CD4-positive, alpha-beta memory T cell (primary cell): ENCODE measurements around the gene FADD. TPM values are rescaled to one million over a fixed set of nuclear protein-coding genes. Genes with fewer than 3 reads are reported as not detected.

Source experiments
- CTCF ChIA-PET: fragments of 350-600 bp; sonication (Branson Sonifier 250); formaldehyde crosslinking; loops from one replicate; lab custom pipeline; 2021; ENCODE audit warnings: inconsistent platforms; ENCODE audit not compliant: partially characterized antibody; lab: Charles Lee
- POLR2A ChIA-PET: fragments of 350-600 bp; sonication (Branson Sonifier 250); formaldehyde crosslinking; loops from one replicate; lab custom pipeline; 2021; ENCODE audit not compliant: partially characterized antibody; lab: Charles Lee
- DNase-seq, 5 donors: peaks; one replicate each; pipeline versions ENCODE4 v3.0.0 to v3.0.0-alpha.2; 2020 to 2022; ENCODE audit warnings: mixed read lengths in 1 of 5
- H3K27ac ChIP-seq: one replicate; pipeline ENCODE4 v1.7.0; 2013; ENCODE audit warnings: low read depth, low read length
- H3K27me3 ChIP-seq: 2 replicates; pipeline ENCODE4 v1.7.0; 2013; ENCODE audit warnings: mild to moderate bottlenecking, low read length, moderate library complexity; ENCODE audit not compliant: insufficient read depth
- H3K36me3 ChIP-seq: 2 replicates; pipeline ENCODE4 v1.7.0; 2013; ENCODE audit warnings: mild to moderate bottlenecking, low read length, moderate library complexity; ENCODE audit not compliant: insufficient read depth
- H3K4me1 ChIP-seq: 2 replicates; pipeline ENCODE4 v1.7.0; 2013; ENCODE audit warnings: mild to moderate bottlenecking, low read length, moderate library complexity; ENCODE audit not compliant: insufficient read depth
- H3K4me3 ChIP-seq, 2 donors: one replicate each; pipeline ENCODE4 v1.7.0; 2013; ENCODE audit warnings: low read length in 2 of 2, mild to moderate bottlenecking in 1 of 2
- H3K9me3 ChIP-seq, 2 donors: one replicate each; pipeline ENCODE4 v1.7.0; 2013; ENCODE audit warnings: low read length in 2 of 2, control low read depth in 1 of 2; ENCODE audit not compliant: control insufficient read depth in 1 of 2
- H3K27ac Mint-ChIP-seq, 7 donors: one replicate each; pipeline ENCODE4 v1.8.0; 2020 to 2021; ENCODE audit warnings: mixed read lengths in 7 of 7, mild to moderate bottlenecking in 6 of 7, inconsistent platforms in 3 of 7, moderate library complexity in 3 of 7
- H3K27me3 Mint-ChIP-seq, 2 donors: one replicate each; pipeline ENCODE4 v1.8.0; 2020 to 2021; ENCODE audit warnings: mixed read lengths in 2 of 2
- H3K36me3 Mint-ChIP-seq, 2 donors: one replicate each; pipeline ENCODE4 v1.8.0; 2020 to 2021; ENCODE audit warnings: mixed read lengths in 2 of 2, inconsistent platforms in 1 of 2, mild to moderate bottlenecking in 1 of 2
- H3K4me1 Mint-ChIP-seq, 4 donors: one replicate each; pipeline ENCODE4 v1.8.0; 2020 to 2021; ENCODE audit warnings: mixed read lengths in 4 of 4, mild to moderate bottlenecking in 1 of 4
- H3K4me3 Mint-ChIP-seq, 8 donors: one replicate each; pipeline ENCODE4 v1.8.0; 2020 to 2021; ENCODE audit warnings: mixed read lengths in 8 of 8, mild to moderate bottlenecking in 7 of 8, moderate library complexity in 6 of 8, inconsistent platforms in 3 of 8
- H3K9me3 Mint-ChIP-seq, 8 donors: one replicate each; pipeline ENCODE4 v1.8.0; 2020 to 2021; ENCODE audit warnings: mixed read lengths in 8 of 8, mild to moderate bottlenecking in 5 of 8, inconsistent platforms in 3 of 8, moderate library complexity in 1 of 8
- intact Hi-C: fragments of 100-400 bp; cut with micrococcal nuclease; formaldehyde crosslinking; loops from one replicate; pipeline ENCODE4 v1.15.1; 2023
- polyA plus RNA-seq, 2 donors: library from polyadenylated mRNA; unstranded; fragments of 300-500 nt; fragmentation: Illumina TruSeq; gene quantifications; one replicate each; pipeline ENCODE4 v1.2.3, GENCODE V29; 2021
- total RNA-seq, 2 experiments: library from RNA; stranded (reverse); gene quantifications; one replicate each; pipeline ENCODE4 v1.2.3, GENCODE V29; 2021

Gene FADD
- total and polyA plus RNA-seq, 4 experiments from 2014 or later: 19.2 to 48.0 (median 34.2) TPM

GRCh38 chr11:70170596-70171210, 32.4 kb upstream of the FADD start:
- no peaks in the 10 kb centered on the region for H3K4me1 Mint-ChIP-seq

GRCh38 chr11:70173018-70173417, 30.1 kb upstream of the FADD start:
- CTCF ChIA-PET: no interaction called here
- Histone ChIP-seq H3K9me3 (no peaks in the 10 kb centered on the region), H3K36me3 (no peaks in the 10 kb centered on the region), H3K4me3 (no peak overlapping the region), H3K4me1 (no peaks in the 10 kb centered on the region), H3K27ac (no peak overlapping the region), H3K27me3 (no peaks in the 10 kb centered on the region)
- POLR2A ChIA-PET: no interaction called here
- no peak for DNase-seq
- intact Hi-C loops: no loop called here
- no peak overlapping the region for H3K4me3 Mint-ChIP-seq
- H3K27ac Mint-ChIP-seq: no peak overlapping the region
- no peaks in the 10 kb centered on the region for H3K4me1 Mint-ChIP-seq
- H3K27me3 Mint-ChIP-seq: peaks cover 4 to 9% of the 10 kb centered on the region in 2 donors
- H3K36me3 Mint-ChIP-seq: no peaks in the 10 kb centered on the region
- peaks cover 0 to 2% (median 0%) of the 10 kb centered on the region in 8 donors for H3K9me3 Mint-ChIP-seq

More at GRCh38 chr11:70170596-70171210, 32.4 kb upstream of the FADD start:
- Mint-ChIP-seq H3K27me3 (peaks cover 5 to 14% of the 10 kb centered on the region in 2 donors), H3K4me3 (no peak overlapping the region), H3K36me3 (no peaks in the 10 kb centered on the region), H3K27ac (no peak overlapping the region), H3K9me3 (peaks cover 0 to 2% (median 0%) of the 10 kb centered on the region in 8 donors)
- intact Hi-C loops: no loop called here
- Histone ChIP-seq H3K4me1 (no peaks in the 10 kb centered on the region), H3K36me3 (no peaks in the 10 kb centered on the region), H3K27me3 (no peaks in the 10 kb centered on the region), H3K27ac (no peak overlapping the region), H3K9me3 (no peaks in the 10 kb centered on the region), H3K4me3 (no peak overlapping the region)
- CTCF ChIA-PET: interaction anchor here (1.3 to 1.7 kb wide), 2 partner anchors 25 to 252 kb away, joined by 4 to 5 read pairs; no protein-coding TSS in a partner anchor
- POLR2A ChIA-PET: no interaction called here
- no peak for DNase-seq

GRCh38 chr11:70174547-70175235, 28.4 kb upstream of the FADD start:
- Histone ChIP-seq H3K9me3 (no peaks in the 10 kb centered on the region), H3K27ac (no peak overlapping the region), H3K4me1 (no peaks in the 10 kb centered on the region), H3K27me3 (no peaks in the 10 kb centered on the region), H3K36me3 (no peaks in the 10 kb centered on the region), H3K4me3 (no peak overlapping the region)
- no peak overlapping the region for H3K4me3 Mint-ChIP-seq
- H3K36me3 Mint-ChIP-seq: no peaks in the 10 kb centered on the region
- H3K27ac Mint-ChIP-seq: no peak overlapping the region
- ChIA-PET POLR2A (no interaction called here), CTCF (interaction anchor here (1.0 to 1.9 kb wide), 2 partner anchors 21 to 24 kb away, joined by 4 to 7 read pairs; no protein-coding TSS in a partner anchor)
- H3K9me3 Mint-ChIP-seq: no peaks in the 10 kb centered on the region
- DNase-seq: no peak
- H3K4me1 Mint-ChIP-seq: no peaks in the 10 kb centered on the region
- intact Hi-C loops: no loop called here
- H3K27me3 Mint-ChIP-seq: peaks cover 0 to 2% of the 10 kb centered on the region in 2 donors

- no peaks in the 10 kb centered on the region for H3K27me3 ChIP-seq
- Mint-ChIP-seq H3K4me1 (no peaks in the 10 kb centered on the region), H3K27me3 (peaks cover 0 to 2% of the 10 kb centered on the region in 2 donors), H3K27ac (no peak overlapping the region), H3K4me3 (no peak overlapping the region), H3K9me3 (no peaks in the 10 kb centered on the region), H3K36me3 (no peaks in the 10 kb centered on the region)
- H3K36me3 ChIP-seq: no peaks in the 10 kb centered on the region
- DNase-seq: no peak
- H3K27ac ChIP-seq: no peak overlapping the region
- H3K9me3 ChIP-seq: no peaks in the 10 kb centered on the region
- H3K4me3 ChIP-seq: no peak overlapping the region
- no peaks in the 10 kb centered on the region for H3K4me1 ChIP-seq
- POLR2A ChIA-PET: no interaction called here
- intact Hi-C loops: no loop called here
- CTCF ChIA-PET: interaction anchor here (1.0 to 1.9 kb wide), 2 partner anchors 21 to 24 kb away, joined by 4 to 7 read pairs; no protein-coding TSS in a partner anchor
Observed at GRCh38 chr11:70175236-70175698, 27.8 kb upstream of the FADD start.

GRCh38 chr11:70176940-70177689, 26.0 kb upstream of the FADD start:
- Histone ChIP-seq H3K9me3 (no peaks in the 10 kb centered on the region), H3K36me3 (no peaks in the 10 kb centered on the region), H3K4me1 (no peaks in the 10 kb centered on the region), H3K27ac (no peak overlapping the region), H3K27me3 (no peaks in the 10 kb centered on the region), H3K4me3 (no peak overlapping the region)
- H3K4me1 Mint-ChIP-seq: no peaks in the 10 kb centered on the region
- CTCF ChIA-PET: interaction anchor here (0.7 kb wide), 1 partner anchor 19 kb away, joined by 3 read pairs; no protein-coding TSS in a partner anchor
- no peaks in the 10 kb centered on the region for H3K9me3 Mint-ChIP-seq
- peak overlapping the region in 1 of 8 donors; percentile 59 for H3K4me3 Mint-ChIP-seq
- peaks cover 0 to 4% of the 10 kb centered on the region in 2 donors for H3K27me3 Mint-ChIP-seq
- H3K36me3 Mint-ChIP-seq: no peaks in the 10 kb centered on the region
- intact Hi-C loops: no loop called here
- POLR2A ChIA-PET: no interaction called here
- peak; percentile 40 to 52 (median 44) for DNase-seq
- H3K27ac Mint-ChIP-seq: peak overlapping the region in 1 of 7 donors; percentile 87

GRCh38 chr11:70180906-70181305, 22.2 kb upstream of the FADD start:
- Mint-ChIP-seq H3K36me3 (no peaks in the 10 kb centered on the region), H3K4me1 (no peaks in the 10 kb centered on the region), H3K27me3 (peaks cover 3% of the 10 kb centered on the region in 2 donors), H3K4me3 (no peak overlapping the region), H3K27ac (no peak overlapping the region), H3K9me3 (no peaks in the 10 kb centered on the region)
- intact Hi-C loops: loop anchor here (10.0 kb wide), 1 partner anchor 116 kb away; no protein-coding TSS in a partner anchor
- H3K9me3 ChIP-seq: no peaks in the 10 kb centered on the region
- no peaks in the 10 kb centered on the region for H3K36me3 ChIP-seq
- no peak for DNase-seq
- ChIA-PET POLR2A (no interaction called here), CTCF (no interaction called here)
- H3K27me3 ChIP-seq: no peaks in the 10 kb centered on the region
- H3K4me3 ChIP-seq: no peak overlapping the region
- H3K4me1 ChIP-seq: no peaks in the 10 kb centered on the region
- no peak overlapping the region for H3K27ac ChIP-seq

GRCh38 chr11:70182266-70182665, 20.8 kb upstream of the FADD start:
- Mint-ChIP-seq H3K27ac (no peak overlapping the region), H3K4me3 (no peak overlapping the region), H3K36me3 (no peaks in the 10 kb centered on the region), H3K4me1 (no peaks in the 10 kb centered on the region), H3K9me3 (no peaks in the 10 kb centered on the region), H3K27me3 (peaks cover 3% of the 10 kb centered on the region in 2 donors)
- Histone ChIP-seq H3K27me3 (no peaks in the 10 kb centered on the region), H3K4me1 (no peaks in the 10 kb centered on the region), H3K4me3 (no peak overlapping the region), H3K36me3 (no peaks in the 10 kb centered on the region), H3K27ac (no peak overlapping the region), H3K9me3 (no peaks in the 10 kb centered on the region)
- intact Hi-C loops: loop anchor here (10.0 kb wide), 1 partner anchor 117 kb away; no protein-coding TSS in a partner anchor
- no peak for DNase-seq
- POLR2A ChIA-PET: no interaction called here
- CTCF ChIA-PET: no interaction called here
